ENCODE measurements around the gene DNPEP. TPM values are rescaled to one million over a fixed set of nuclear protein-coding genes. Genes with fewer than 3 reads are reported as not detected.

The DNPEP gene
- total RNA-seq, 4 donors from 2014 or later = 90.8 to 180 (median 177) TPM

GRCh38 chr2:219402665-219403515 lies 15.2 kb upstream of the DNPEP start:
- no peaks in the 10 kb centered on the region for H3K27me3 ChIP-seq
- peak overlapping the region in 1 of 4 donors; percentile 84 for H3K27ac ChIP-seq
- peaks cover 0 to 27% (median 0%) of the 10 kb centered on the region in 4 donors for H3K4me1 ChIP-seq
- H3K4me3 ChIP-seq = no peak overlapping the region
- no peaks in the 10 kb centered on the region for H3K36me3 ChIP-seq
- no peaks in the 10 kb centered on the region for H3K9me3 ChIP-seq
- TF ChIP-seq CTCF (IDR thresholded peaks at IDR 0.05) (peak; percentile 53 to 90 (median 84)), POLR2A (IDR thresholded peaks at IDR 0.05) (no peak)
- peak in 2 of 3 donors; percentile 51 to 82 for DNase-seq

GRCh38 chr2:219401606-219402005 lies 13.9 kb upstream of the DNPEP start:
- Histone ChIP-seq H3K27me3 (no peaks in the 10 kb centered on the region), H3K36me3 (no peaks in the 10 kb centered on the region), H3K27ac (no peak overlapping the region), H3K4me3 (no peak overlapping the region), H3K9me3 (no peaks in the 10 kb centered on the region), H3K4me1 (peaks cover 0 to 36% (median 0%) of the 10 kb centered on the region in 4 donors)
- DNase-seq = no peak
- TF ChIP-seq POLR2A (IDR thresholded peaks at IDR 0.05) (no peak), CTCF (IDR thresholded peaks at IDR 0.05) (no peak)

GRCh38 chr2:219400562-219400961 lies 12.8 kb upstream of the DNPEP start:
- no peak overlapping the region for H3K4me3 ChIP-seq
- H3K4me1 ChIP-seq = peaks cover 0 to 36% (median 0%) of the 10 kb centered on the region in 4 donors
- peak overlapping the region in 1 of 4 donors; percentile 21 for H3K27ac ChIP-seq
- no peak for DNase-seq
- TF ChIP-seq CTCF (IDR thresholded peaks at IDR 0.05) (no peak), POLR2A (IDR thresholded peaks at IDR 0.05) (no peak)
- no peaks in the 10 kb centered on the region for H3K36me3 ChIP-seq
- H3K9me3 ChIP-seq = no peaks in the 10 kb centered on the region
- no peaks in the 10 kb centered on the region for H3K27me3 ChIP-seq

- TF ChIP-seq POLR2A (IDR thresholded peaks at IDR 0.05) (no peak), CTCF (IDR thresholded peaks at IDR 0.05) (no peak)
- Histone ChIP-seq H3K27ac (peak overlapping the region in 2 of 4 donors; percentile 79 to 86), H3K36me3 (no peaks in the 10 kb centered on the region), H3K27me3 (no peaks in the 10 kb centered on the region), H3K9me3 (no peaks in the 10 kb centered on the region), H3K4me1 (peaks cover 0 to 36% (median 0%) of the 10 kb centered on the region in 4 donors), H3K4me3 (no peak overlapping the region)
- DNase-seq = no peak
Measured at GRCh38 chr2:219399716-219400478, 12.2 kb upstream of the DNPEP start.

GRCh38 chr2:219398721-219399363 lies 11.1 kb upstream of the DNPEP start:
- no peak overlapping the region for H3K4me3 ChIP-seq
- DNase-seq = peak in 1 of 3 donors; percentile 76
- H3K36me3 ChIP-seq = no peaks in the 10 kb centered on the region
- TF ChIP-seq POLR2A (IDR thresholded peaks at IDR 0.05) (no peak), CTCF (IDR thresholded peaks at IDR 0.05) (no peak)
- peaks cover 0 to 36% (median 0%) of the 10 kb centered on the region in 4 donors for H3K4me1 ChIP-seq
- no peaks in the 10 kb centered on the region for H3K9me3 ChIP-seq
- H3K27me3 ChIP-seq = no peaks in the 10 kb centered on the region
- peak overlapping the region in 3 of 4 donors; percentile 62 to 86 (median 79) for H3K27ac ChIP-seq
